Activated CD8-positive, alpha-beta memory T cell treated with anti-CD3 and anti-CD28 coated beads for 4 hours (primary cell): ENCODE results near the gene ENOX2.

Experiments
- DNase-seq, 2 donors: peaks; one replicate each; pipeline ENCODE4 v3.0.0-alpha.2; 2020; ENCODE audit warnings: low read depth in 2 of 2

ENOX2 gene

DNA sequence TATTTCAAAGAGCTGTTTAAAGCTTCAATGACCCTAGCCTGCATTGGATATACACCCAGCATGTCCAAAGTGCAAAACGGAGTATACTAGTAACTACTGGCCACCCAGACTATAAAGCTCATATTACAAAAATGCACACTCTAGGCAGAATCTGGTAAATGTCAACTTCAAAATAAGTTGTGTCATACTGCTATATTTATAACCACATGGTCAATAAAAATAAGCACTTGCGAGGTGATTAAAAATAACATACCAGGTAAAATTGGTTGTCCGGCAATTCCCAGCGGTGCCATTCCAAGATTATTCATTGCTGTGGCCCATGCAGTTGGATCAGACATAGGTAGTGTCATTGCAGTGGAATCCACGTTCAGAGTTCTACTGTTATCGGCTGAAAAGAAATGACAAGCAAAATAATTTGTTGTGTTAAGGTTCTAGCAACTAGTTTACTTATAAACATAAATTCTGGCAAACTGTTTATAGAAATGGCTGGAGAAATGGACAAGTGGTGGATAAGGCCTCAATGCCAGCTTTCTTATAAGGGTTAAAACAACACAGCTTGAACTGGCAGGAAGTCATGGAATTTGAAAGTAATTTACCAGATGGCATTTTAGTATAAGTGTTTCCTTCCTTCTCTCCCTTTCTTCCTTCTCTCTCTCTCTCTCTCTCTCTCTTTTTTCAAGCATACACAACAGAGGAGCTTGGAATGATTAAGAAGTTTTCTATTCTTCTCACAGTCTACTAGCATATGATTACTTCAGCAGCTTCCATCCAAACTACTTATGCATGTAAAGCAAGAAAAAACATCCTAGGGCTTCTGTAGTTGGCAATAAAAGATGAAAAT lies 199.9 kb downstream of the ENOX2 start:
- DNase-seq, result no peak

- DNase-seq, result no peak
Observed at GRCh38 chrX:130700629-130701028, 202.4 kb downstream of the ENOX2 start.

DNA sequence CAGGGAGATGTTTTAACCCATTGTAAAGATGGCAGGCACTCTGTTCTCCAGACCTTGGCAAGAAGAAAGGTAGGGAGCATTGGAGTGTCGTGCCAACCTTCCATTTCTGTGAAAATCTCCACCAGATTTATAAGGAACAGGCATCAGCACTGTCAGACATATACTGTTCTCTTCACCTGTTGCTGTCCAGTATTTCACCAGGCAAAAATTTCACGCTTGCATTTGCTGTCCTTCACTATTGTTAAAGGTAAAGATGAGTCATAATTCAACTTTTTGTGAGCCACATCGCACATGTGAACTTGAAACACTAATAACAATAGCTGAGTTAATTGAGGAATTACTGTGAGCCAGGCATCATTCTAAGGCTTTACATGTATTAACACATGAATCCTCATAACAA lies 203.4 kb downstream of the ENOX2 start:
- no peak for DNase-seq

GRCh38 chrX:130696542-130696941 lies 206.5 kb downstream of the ENOX2 start:
- DNase-seq, result no peak

DNA sequence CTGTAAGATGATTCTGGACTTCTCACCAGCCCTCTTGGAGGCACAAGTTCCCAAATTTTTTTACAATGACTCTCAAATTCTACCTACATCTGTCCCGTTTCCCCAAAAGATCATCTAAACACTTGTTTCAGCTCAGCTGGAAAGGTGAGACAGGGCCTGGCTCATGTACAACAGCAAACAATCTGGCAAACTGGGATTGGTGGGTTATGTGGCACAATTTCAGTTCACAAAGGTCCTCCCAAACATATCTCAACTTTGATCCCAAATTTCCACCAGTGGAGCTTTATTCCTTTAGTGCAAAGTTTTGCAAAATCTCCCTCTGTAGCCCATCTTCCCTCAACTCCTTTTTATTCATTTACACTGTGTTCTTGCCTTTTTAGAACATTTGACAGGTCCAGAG lies 207.1 kb downstream of the ENOX2 start:
- DNase-seq, result no peak

GRCh38 chrX:130694983-130695382 lies 208.0 kb downstream of the ENOX2 start:
- DNase-seq, result no peak

DNA sequence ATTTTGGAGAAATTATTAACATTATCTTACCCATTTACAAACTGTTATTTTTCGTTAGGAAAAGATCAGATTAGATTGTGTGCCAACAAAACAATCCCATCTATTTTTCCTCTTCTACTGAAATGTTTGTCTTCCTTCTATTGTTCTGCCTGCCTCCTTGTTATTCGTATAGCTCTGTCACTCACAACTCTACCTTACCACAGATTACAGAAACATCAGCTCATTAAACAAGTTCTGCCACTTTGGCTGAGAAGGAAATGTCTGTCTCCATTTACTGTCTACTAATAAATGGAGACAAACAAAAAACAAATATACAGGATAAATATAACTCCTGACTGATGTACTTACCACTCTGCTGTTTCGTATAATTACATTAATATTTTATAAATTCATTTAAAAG lies 211.4 kb downstream of the ENOX2 start:
- no peak for DNase-seq

- no peak for DNase-seq
Observed at GRCh38 chrX:130688360-130688759, 214.6 kb downstream of the ENOX2 start.

DNA sequence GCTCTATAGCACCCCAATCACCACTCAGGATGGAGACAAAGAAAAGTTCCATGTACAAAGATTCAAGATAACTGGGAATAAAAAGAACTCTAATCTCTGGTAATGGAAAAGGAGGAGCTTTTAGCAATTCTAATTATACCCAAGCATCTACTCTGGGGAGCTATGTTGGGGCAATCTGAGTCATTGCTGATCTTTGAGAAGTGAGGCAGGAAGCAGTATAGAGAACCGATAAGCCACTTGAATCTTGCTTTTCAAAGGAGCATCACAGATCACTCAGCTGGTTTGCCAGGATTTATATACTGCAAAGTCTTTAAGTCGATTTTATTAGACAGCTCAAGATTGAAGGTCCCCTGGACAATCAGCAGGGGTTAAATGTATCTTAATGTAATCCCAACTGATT lies 220.0 kb downstream of the ENOX2 start:
- DNase-seq, result no peak

GRCh38 chrX:130680164-130681035 lies 222.6 kb downstream of the ENOX2 start:
- no peak for DNase-seq

- DNase-seq, result no peak
Observed at GRCh38 chrX:130676861-130677260, 226.1 kb downstream of the ENOX2 start.

GRCh38 chrX:130672214-130672613 lies 230.8 kb downstream of the ENOX2 start:
- no peak for DNase-seq

GRCh38 chrX:130669233-130669632 lies 233.8 kb downstream of the ENOX2 start:
- no peak for DNase-seq

DNA sequence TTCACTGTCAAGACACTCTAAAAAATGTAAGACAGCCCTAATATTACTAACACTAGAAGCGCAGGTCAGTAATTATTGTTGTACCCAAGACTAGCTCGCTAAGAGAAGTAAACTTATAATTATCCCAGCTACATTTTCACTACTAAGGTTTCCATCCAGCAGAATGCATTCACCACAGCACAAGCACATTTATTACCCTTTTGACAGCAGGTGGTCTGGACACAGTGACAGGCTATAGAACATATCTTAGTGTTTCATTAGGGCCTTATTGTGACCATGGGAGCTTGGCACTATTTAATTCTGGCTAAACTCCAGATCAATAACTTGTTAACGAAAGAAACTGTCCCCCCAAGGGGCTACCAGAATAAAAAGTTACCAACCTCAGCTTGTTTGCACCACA lies 237.7 kb downstream of the ENOX2 start:
- no peak for DNase-seq

DNA sequence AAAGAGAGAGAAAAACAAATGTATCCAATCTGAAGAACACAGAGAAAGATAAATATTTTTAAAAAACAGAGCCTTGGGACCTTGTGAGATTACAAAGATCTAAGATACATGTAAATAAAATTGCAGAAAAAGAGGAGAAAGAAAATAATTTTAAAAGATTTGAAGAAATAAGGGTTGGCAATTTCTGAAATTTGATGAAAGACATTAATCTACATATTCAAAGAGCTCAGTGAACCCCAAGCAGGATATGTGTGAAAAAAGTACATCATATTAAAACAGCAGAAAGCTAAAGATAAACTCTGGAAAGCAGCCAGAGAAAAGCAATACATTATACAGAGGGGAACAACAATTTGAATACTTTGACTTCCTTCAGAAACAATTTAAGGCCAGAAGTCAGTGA lies 244.7 kb downstream of the ENOX2 start:
- no peak for DNase-seq

DNA sequence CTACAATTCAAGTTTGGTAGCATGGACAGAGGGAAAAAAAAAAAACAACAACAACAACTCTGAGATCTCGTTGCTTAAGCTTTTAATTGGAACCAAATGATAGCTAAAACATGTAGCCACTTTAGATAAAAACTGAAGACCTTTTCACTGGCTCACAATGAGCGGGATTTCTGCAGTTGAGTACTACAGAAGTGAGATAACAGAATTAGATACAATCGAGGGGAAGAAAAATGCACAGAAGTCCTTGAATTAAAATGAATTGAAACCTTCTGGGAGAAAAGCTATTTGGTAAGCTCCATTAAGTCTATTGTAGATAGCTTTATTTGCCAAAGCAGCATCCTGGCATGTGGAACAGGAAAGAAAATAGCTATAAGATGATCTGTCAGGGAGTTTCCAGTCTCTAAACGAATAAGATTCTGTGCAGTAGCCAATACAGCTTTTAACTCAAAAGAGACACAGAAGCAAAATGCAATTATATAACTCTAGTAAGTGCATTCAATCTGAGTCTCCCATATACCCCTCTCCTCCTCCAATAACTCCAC lies 248.5 kb downstream of the ENOX2 start:
- no peak for DNase-seq

DNA sequence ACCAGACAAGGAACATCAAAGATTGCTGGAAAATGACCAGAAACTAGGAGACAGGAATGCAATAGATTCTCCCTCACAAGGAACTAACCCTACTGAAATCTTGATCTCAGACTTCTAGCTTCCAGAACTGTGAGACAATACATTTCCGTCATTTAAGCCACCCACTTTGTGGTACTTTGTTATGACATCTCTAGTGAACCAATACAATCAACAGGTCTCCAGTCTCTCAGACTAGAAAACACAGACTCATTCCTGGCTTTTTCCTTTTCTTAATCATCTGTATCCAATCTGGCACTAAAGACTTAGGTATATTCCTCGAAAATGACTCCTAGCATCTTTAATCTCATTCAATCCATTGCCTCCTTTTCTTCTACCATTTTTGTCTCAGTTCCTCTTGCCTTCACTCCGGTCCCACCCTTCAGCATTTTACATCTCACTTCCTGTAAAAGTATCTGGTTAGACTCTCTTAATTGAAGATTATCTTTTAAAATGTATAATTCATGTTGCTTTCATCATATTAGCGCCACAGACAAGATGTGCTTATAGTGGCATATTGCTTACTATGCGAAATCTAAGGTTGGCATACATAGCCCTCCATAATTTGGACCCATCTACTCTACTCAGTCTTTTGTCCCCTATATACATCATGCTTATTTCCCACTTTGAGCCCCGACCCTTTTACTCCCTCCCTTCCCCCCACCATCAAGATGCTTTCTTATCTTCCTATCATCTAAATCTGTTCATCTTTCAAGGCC lies 250.0 kb downstream of the ENOX2 start:
- no peak for DNase-seq

- no peak for DNase-seq
Observed at GRCh38 chrX:130649738-130650137, 253.3 kb downstream of the ENOX2 start.

DNA sequence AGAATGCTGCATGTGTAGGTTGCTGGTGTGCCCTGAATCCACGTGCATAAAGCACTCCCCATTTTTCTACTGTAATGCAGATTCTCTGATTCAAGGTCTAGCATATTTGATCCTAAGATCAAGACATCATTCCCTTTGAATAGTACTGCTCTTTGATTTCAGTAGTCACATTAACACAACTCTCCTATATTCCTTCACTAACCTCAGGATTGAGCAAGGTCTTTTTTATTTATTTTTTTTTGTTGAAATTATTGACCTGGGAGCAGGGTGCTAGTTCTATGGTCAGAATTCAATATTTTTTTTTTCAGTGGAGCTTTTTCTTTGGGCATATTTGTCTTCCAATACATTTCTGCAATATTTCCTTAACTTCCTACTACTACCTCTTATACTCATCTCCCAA lies 255.5 kb downstream of the ENOX2 start:
- no peak for DNase-seq

- no peak for DNase-seq
Observed at GRCh38 chrX:130645955-130646583, 256.9 kb downstream of the ENOX2 start.

DNA sequence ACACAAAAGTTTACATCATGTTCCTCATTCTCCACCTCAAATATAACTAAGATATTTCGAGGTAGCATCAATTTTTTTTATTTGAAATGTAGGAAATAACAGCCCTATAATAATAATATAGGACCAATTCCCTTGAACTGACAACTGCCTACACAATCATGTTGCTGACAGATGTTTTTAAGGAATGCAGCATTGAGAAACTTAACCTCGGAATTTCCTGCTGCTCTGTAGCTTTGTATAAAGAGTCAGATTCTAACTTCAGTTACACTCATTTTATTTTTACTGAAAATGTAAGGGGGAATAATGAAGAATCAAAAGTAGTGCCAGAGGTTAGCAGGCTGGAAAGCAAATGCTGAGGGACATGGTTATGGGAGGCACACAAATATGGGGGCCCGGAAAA lies 265.4 kb downstream of the ENOX2 start:
- DNase-seq, result no peak

DNA sequence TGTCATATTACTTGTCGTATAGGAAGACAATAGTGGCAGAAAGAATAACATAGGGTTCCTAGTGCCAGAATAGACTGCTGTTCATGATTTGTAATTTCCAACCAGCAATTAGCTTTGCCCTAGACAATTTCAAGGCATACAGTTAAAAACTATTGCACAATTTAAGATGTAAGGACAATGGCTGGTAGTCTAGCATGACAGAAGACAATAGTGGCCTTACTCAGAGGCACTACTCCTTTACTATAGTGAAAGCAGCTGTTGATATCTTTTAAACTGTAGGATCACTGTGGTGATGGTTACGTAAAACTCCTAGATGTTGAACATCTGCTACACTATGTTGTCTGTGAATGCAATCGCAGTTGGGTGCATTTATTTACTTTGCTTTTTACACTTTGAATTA lies 266.7 kb downstream of the ENOX2 start:
- no peak for DNase-seq
